ENCODE measurements around the gene PRDM2.

The PRDM2 gene

GRCh38 chr1:13832100-13832499, 132.1 kb downstream of the PRDM2 start:
- no peak for DNase-seq (ENCODE audit: low read depth)
- TF ChIP-seq CTCF (IDR thresholded peaks at IDR 0.05; ENCODE audit: low read depth, low read length, missing control alignments) = no peak
- H3K4me3 ChIP-seq (ENCODE audit: low read depth, low read length) = no peak overlapping the region
- in situ Hi-C loops (cut with HindIII; ENCODE audit: low sequenced_read_pairs) = no loop called here

- no peak for DNase-seq (ENCODE audit: low read depth)
- in situ Hi-C loops (cut with HindIII; ENCODE audit: low sequenced_read_pairs) = no loop called here
- H3K4me3 ChIP-seq (ENCODE audit: low read depth, low read length) = no peak overlapping the region
- no peak for TF ChIP-seq CTCF (IDR thresholded peaks at IDR 0.05; ENCODE audit: low read depth, low read length, missing control alignments)
Measured at GRCh38 chr1:13832536-13832935, 132.5 kb downstream of the PRDM2 start.

- no peak for TF ChIP-seq CTCF (IDR thresholded peaks at IDR 0.05; ENCODE audit: low read depth, low read length, missing control alignments)
- DNase-seq (ENCODE audit: low read depth) = no peak
- no peak overlapping the region for H3K4me3 ChIP-seq (ENCODE audit: low read depth, low read length)
- in situ Hi-C loops (cut with HindIII; ENCODE audit: low sequenced_read_pairs) = no loop called here
Measured at GRCh38 chr1:13836136-13836535, 136.1 kb downstream of the PRDM2 start.

GRCh38 chr1:13836631-13837030, 136.6 kb downstream of the PRDM2 start:
- DNase-seq (ENCODE audit: low read depth) = no peak
- H3K4me3 ChIP-seq (ENCODE audit: low read depth, low read length) = no peak overlapping the region
- no peak for TF ChIP-seq CTCF (IDR thresholded peaks at IDR 0.05; ENCODE audit: low read depth, low read length, missing control alignments)
- in situ Hi-C loops (cut with HindIII; ENCODE audit: low sequenced_read_pairs) = no loop called here

GRCh38 chr1:13838236-13838635, 138.2 kb downstream of the PRDM2 start:
- no peak overlapping the region for H3K4me3 ChIP-seq (ENCODE audit: low read depth, low read length)
- in situ Hi-C loops (cut with HindIII; ENCODE audit: low sequenced_read_pairs) = no loop called here
- no peak for DNase-seq (ENCODE audit: low read depth)
- TF ChIP-seq CTCF (IDR thresholded peaks at IDR 0.05; ENCODE audit: low read depth, low read length, missing control alignments) = no peak

GRCh38 chr1:13842497-13842896, 142.5 kb downstream of the PRDM2 start:
- no peak for TF ChIP-seq CTCF (IDR thresholded peaks at IDR 0.05; ENCODE audit: low read depth, low read length, missing control alignments)
- no peak for DNase-seq (ENCODE audit: low read depth)
- H3K4me3 ChIP-seq (ENCODE audit: low read depth, low read length) = no peak overlapping the region
- in situ Hi-C loops (cut with HindIII; ENCODE audit: low sequenced_read_pairs) = no loop called here

- no peak for DNase-seq (ENCODE audit: low read depth)
- H3K4me3 ChIP-seq (ENCODE audit: low read depth, low read length) = no peak overlapping the region
- in situ Hi-C loops (cut with HindIII; ENCODE audit: low sequenced_read_pairs) = no loop called here
- no peak for TF ChIP-seq CTCF (IDR thresholded peaks at IDR 0.05; ENCODE audit: low read depth, low read length, missing control alignments)
Measured at GRCh38 chr1:13851726-13852125, 151.7 kb downstream of the PRDM2 start.
